Measurements from ENCODE around the gene ACE.
A peak's percentile ranks its signal among the peaks of the same experiment; 100 is the strongest.
"Not testable (repeated sequence)": the region's sequence is repeated elsewhere in the genome, so short reads cannot be mapped to it uniquely, and the experiment has no call there.

The ACE gene

DNA sequence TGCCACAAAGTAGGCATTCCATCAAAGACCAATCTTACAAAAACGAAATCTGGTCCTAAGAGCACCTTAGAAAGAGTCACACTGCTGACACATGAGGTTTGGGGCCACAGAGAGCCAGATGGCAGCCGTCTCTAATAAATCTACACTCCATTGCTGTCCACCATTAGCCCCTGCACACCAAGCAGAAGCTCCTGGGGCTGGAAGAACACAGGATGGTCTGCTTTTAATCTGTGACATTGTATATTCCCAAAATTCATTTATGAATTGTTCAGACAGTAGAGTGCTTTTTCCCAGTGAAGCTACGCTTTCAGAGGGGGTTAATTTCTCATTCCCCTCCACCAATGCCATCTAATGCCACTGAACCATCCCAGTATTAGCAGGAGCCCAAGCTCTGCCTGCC lies 32.4 kb upstream of the ACE start:
- no peak for DNase-seq (ENCODE audit: low read depth in 2 of 2)

DNA sequence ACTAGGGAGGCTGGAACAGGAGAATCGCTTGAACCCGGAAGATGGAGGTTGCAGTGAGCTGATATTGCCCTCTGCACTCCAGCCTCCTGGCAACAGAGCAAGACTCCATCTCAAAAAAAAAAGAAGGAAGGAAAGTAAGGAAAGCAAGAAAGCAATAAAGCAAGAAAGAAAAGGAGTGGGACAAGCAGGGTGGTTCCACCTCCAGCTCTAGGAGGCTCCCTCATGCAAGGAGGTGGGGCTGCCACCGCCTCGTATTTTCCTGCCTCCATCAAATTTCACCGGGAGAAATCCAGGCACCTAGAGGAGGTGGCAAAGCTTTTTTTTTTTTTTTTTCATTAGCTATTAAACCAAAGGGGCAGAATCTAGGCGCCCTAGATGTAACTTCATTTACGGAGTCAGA lies 31.8 kb upstream of the ACE start:
- DNase-seq (ENCODE audit: low read depth in 2 of 2): no peak

DNA sequence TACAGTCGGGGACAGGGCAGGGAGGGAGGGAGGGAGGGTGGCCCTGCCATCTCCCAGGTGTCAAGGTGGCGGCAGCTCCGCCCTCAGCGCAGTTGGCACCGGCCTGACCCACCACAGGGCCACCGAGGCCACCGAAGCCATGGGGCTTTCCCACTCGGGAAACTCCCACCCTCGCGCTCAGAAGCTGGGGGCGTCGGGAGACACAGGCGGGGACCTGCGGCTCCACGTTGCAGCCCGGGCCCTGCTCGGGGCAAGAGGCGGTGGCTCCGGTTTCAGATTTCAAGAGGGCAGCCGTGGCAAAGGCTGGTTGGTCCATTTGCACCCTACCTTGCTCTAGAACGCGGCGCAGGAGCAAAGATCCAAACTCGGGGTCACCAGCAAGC lies 31.3 kb upstream of the ACE start:
- peak; percentile 39 to 40 for DNase-seq (ENCODE audit: low read depth in 2 of 2)

DNA sequence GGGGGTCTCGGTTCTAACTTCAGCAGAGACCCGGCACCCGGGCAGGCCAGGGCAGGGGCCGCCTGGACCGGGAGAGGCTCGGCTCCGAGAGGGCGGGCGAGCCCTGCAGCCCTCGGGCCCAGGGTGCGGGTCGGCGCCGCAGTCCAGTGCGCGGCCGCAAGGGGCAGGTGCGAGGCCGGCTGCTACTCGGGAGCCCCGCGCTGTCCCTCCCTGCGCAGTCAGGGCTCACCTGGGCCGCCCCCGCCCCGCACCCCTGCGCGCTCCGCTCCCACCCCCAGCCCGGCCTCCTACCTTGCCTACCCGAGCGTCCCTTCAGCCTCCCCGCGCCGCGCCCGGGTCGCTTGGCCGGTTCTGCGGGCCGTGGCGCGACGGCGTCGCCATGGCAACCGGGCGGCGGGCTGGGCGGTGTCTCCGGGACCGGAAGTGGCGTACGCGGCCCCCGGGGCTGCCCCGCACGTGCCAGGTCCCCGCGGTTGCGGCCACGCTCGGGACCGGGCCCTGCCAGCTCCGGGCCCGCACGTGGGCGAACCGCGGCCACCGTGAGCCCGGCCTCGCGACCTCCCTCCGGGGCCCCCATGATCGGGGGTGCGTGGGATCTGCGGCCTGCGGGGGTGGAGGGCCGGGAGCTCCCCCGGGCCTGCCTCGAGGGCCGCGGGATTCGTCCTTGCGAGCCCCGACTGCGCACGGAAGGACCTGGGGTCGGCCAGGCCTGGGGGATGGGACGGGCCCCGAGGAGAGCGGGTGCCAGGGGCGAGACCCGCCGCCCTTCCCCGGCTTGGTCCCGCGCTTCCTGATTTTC lies 30.7 kb upstream of the ACE start, which contains the start of gene CYB561:
Gene CYB561 (minus strand): TSS at position 353 of the 799 bp plus-strand sequence. CDS start 8,759 bp downstream, outside the sequence.
- DNase-seq (ENCODE audit: low read depth in 2 of 2): peak; percentile 32 to 44

DNA sequence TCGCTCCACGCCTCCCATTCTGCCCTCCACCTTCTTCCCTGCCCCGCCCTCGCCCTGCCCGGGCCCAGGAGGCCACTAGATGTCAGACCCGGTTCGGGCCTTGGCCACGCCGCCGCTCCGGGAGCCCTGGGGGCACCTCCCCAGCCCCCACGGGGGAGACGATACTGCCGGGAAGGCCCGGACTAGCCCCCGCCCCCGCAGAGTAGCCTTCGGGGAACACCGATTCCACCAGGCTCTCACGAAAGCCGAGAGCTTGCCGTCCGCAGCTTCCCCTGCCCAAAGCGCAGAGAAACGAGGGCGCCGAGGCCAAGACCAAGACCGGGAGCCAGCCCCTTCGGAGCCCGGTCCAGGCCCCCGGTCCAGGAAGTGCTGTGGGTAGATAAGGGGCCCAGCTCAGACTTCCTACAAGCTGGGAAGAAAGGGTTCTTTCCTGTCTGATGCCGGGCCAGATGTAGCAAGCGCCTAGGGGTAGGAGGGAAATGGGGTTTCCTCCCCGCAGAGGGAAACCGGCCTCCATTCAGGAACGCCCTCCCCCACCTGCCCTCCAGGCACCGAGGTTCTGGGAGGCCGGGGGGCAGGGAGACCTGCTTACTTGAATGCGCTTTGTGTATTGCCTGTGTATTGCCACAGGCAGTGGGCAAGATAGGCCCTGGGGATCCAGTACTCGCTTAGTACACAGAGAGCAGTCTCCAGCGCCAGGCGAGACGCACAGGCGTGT lies 29.9 kb upstream of the ACE start:
- DNase-seq (ENCODE audit: low read depth in 2 of 2): peak; percentile 6 to 29

DNA sequence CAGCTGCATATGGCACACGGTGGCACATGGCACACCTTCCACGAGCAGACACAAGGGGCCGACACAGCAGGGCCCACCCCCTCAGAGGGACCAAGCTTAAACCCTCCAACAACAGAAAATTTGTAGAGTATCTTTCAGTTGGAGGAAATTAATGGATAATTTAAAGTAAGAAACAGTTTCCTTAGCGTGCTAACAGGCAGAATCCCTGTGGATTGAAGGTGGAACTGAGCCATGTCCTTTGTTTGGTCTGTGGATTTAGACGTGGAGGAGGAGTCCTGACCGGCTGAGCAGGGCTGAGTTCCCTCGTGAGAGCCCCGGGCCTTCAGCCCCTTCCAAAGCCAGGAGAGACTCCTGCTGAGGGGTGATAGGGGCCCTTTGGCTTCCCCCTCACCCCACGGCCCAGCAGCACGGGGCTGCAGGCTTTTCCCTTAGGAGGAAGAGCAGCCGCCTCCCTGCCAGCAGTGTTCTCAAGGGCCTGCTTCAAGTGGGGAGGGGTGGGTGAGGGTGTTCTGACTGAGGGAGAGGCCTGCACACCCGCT lies 29.3 kb upstream of the ACE start:
- no peak for DNase-seq (ENCODE audit: low read depth in 2 of 2)

DNA sequence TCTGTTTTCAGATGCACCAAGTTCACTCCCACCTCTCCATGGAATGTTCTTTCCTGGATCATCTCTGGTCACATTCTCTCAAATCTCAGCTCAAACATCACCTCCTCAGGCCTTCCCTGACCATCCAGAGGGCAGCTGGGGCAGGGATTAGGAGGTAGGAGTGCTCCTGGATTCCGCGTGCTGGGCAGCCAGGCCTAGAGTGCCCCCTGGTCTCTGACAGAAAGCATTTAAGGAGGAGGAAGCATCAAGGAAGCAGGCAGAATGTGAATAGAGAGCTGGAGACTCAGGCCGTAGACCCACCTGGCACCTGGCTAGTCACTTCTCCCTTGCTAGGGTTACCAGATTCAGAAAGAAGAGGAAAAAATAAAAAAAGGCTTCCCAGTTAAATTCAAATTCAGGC lies 28.2 kb upstream of the ACE start:
- DNase-seq (ENCODE audit: low read depth in 2 of 2): no peak

DNA sequence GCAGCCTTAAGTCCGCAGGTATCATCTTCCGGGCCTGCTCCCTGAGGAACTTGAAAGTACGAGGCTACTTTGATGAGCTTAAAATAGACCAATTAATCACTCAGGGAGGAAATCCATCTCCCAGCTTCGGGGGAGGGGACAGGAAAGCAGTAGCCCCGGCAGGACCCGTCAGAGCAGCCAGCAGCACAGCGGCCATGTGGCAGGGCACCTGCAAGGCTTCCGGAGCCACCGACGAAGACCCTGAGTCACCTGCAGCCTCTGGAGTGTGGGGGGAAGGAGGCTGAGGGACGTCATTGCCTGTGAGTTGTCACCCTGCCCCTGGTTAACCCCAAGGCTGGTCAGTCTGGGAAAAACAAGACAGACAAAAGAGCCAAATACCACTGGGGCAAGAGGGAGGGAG lies 26.3 kb upstream of the ACE start:
- DNase-seq (ENCODE audit: low read depth in 2 of 2): no peak

DNA sequence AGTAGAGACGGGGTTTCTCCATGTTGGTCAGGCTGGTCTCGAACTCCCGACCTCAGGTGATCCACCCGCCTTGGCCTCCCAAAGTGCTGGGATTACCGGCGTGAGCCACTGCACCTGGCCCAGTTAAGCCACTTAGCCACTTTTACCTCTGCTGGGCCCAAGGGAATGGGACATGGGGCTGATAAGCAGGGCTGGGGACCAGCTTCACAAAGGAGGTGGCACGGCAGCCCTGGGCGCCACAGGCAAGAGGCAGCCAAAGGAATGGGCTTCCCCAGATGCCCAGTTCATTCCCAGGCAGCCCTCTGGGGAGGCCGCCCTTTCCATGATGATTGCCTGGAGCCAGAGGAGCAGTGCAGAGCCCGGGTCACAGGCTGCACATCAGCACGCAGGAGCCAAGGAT lies 25.7 kb upstream of the ACE start:
- DNase-seq (ENCODE audit: low read depth in 2 of 2): no peak

DNA sequence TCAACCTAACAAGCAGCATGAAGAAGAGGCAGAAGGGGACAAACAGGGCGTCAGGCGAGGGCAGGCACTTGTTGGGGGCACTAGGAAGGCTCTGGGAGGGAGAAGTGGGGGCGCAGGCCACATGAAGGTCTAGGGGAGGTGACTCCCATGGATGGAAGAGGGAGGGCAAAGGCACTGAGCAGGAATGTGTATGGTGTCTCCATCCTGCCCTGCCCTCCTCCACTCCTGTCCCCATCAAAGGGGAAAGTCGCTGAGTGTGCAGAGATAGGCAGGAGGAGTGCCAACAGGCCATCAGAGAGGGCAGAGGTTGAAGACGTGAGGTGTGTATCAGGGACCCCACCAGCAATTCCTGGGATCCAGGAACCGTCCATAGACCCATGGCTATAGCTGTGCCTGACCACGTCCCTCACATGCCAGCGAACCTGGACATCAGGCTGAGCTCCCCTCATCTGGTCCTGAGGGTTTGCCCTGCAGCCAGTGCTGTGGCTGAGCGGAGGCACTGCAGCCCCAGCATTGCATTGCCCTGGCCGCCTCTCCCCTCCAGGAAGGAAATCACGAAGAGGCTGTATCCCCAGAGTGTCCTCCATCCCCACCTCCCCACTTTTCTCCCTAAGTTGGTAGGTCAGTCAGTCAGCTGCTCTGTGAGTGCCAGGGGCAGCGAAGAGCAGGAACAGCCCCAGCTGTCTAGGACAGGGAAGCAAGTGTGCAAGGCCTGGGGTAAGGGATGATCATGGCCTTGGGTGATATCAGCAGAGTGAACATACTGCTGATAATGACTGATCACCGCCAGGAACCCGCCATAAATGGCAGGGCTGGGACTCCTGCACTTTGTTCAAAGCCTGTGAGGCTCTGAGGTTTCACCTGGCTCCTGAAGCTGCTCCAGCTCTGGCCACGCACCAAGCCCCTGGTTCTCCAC lies 24.6 kb upstream of the ACE start:
- DNase-seq (ENCODE audit: low read depth in 2 of 2): no peak

DNA sequence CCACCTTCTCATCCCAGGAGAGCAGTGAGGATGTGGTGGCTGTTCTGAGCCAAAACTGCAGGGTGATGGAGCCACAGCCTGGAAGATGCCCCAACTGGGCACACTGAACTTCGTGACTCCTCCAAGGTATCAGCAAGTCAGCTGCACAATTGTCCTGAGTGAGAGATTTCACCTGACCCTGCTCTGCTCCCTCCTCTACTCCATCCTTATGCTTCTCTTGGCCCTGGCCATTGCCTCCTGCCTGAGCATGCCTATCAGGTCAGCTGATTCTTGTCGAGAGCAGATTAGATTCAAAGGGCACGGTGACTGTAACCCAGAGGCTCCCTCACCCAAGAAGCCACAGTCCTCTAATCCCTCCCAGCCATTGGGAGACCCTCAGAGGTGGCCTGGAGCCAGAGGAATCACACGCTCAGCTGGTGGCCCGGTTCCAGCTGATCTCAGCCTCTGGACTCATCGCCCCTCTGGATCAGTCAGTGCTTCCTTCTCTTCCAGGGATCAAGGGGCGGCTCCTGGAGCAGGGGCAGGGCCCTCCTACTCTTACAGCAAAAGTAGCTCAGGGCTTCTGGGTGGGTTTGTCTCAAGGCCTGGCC lies 23.8 kb upstream of the ACE start:
- no peak for DNase-seq (ENCODE audit: low read depth in 2 of 2)

DNA sequence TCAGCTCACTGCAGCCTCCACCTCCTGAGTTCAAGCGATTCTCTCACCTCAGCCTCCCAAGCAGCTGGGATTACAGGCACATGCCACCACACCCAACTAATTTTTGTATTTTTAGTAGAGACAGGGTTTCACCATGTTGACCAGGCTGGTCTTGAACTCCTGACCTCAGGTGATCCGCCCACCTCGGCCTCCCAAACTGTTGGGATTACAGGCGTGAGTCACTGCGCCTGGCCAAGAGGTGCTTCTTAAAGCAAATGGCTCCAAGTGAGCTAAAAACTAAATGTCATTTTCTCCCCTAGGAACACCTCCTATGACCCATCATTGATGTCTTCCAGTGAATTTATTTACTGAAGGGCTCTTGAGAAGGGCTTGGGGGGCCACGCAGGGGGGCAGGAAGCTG lies 22.5 kb upstream of the ACE start:
- DNase-seq (ENCODE audit: low read depth in 2 of 2): not testable (repeated sequence)

DNA sequence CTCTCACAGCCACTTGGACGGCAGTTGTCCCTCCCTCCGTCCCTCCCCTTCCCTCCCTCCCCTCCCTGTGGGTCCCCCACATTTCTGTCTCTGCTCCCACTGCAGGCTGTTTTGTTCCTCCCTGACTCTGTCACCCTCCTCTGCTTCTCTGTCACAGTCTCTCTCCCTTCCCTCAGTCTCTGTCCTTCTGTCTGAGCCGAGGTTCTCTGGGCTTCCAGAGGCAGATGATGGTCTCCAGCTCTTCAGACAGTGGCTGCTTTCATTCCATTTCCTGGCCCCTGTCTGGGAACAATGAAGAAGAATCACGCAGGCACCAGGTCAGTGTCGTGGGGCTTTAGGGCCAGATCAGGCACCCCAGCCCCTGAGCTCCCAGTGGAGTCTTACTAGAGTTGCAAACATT lies 21.9 kb upstream of the ACE start:
- no peak for DNase-seq (ENCODE audit: low read depth in 2 of 2)

DNA sequence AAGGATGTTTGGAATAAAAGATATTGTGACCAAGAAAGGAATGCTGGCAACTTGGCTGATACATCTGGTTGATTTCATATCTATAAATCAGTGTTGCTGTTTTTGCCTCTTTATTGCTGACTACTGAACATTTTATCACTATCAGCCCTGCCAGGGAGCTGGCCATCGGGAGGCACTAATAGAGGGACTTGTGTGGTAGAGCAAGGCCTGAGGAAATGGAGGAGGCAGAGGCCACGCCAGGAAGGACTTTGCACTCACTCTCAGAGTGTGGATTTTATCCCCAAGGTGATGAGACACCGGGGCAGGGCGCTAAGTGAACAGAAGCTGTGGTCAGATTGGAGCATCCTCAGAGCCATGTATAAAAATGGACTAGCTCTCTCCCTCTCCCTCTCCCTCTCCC lies 21.4 kb upstream of the ACE start:
- no peak for DNase-seq (ENCODE audit: low read depth in 2 of 2)

DNA sequence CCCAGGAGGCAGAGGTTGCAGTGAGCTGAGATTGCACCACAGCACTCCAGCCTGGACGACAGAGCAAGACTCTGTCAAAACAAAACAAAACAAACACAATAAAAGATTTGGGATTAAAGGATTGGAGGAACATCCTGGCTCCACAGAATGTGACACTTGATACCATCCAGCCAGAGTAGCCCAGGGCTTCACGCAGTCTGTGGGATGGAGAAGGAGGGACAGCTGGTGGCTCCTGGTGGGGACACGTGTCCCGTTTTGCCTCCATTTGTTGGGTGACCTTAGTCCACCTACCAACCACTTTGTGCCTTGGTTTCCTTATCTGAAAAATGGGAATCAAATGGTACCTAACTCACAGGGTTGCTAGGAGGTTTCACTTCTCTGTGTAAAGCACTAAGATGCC lies 18.4 kb upstream of the ACE start:
- DNase-seq (ENCODE audit: low read depth in 2 of 2): no peak

DNA sequence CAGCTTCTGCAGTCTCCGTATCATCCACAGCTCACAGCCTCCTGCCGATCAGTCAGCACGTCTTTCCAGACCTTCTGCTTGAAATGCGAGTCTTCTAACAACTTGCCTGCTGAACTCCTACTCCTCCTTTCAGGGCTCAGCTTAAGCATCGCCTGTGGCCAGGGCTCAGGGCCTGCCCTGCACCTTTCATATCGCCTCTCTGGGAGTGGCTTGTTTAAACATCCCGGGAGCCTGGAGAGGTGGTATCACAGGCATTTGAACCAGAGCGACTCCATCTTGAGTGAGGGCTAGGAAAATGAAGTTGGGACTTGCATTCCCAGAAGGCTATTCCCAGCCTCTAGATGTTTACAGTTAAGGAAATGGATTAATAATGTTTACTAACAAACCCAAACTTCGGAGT lies 16.8 kb upstream of the ACE start:
- no peak for DNase-seq (ENCODE audit: low read depth in 2 of 2)

DNA sequence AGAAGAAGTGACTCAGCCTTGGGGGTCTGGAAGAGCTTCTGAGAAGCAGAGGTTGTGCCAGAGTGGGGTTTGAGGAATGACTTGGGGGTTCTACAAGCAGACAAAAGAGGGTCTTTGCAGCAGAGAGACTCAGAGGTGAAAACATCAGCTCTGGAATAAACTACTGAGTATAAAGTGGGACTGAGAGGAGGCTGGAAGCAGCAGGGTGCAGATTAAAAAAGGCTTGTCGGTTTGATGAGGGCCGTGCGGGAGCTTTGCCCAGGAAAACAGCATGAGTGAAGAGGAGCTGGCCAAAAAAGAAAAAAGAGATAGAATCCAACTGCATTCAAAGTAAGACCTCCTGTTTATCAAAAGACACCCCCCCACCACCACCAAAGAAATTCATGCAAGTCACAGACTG lies 13.1 kb upstream of the ACE start:
- no peak for DNase-seq (ENCODE audit: low read depth in 2 of 2)

DNA sequence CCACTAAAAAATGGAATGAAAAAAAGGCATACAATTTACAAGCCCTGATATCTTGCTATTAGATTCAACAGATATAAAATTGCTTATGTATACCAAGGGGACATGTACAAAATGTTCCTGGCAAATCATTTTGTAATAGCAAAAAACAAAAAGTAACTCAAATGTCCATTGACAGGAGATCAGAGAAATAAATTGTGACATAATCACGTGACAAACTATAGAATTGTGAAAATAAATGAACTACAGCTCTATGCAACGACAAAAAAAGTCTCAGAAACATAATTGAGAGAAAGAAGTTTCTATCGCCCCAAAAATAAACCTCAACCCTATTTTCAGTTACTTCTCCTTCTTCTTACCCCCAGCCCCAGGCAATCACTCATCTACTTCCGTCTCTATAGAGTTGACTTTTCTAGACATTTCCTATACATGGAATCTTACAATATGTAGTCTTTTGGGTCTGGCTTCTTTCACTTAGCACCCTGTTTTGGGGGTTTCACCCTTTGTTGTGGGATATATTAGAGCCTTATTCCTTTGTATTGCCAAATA lies 12.1 kb upstream of the ACE start:
- DNase-seq (ENCODE audit: low read depth in 2 of 2): no peak

DNA sequence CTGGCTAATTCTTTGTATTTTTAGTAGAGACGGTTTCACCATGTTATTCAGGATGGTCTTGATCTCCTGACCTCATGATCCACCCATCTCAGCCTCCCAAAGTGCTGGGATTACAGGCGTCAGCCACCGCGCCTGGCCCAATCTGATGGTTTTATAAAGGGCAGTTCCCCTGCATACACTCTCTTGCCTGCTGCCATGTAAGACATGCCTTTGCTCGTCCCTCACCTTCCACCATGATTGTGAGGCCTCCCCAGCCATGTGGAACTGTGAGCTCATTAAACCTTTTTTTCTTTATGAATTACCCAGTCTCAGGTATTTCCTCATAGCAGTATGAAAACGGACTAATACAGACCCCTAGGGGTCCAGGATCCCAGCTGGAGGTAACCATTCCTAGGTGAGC lies 8.8 kb upstream of the ACE start:
- DNase-seq (ENCODE audit: low read depth in 2 of 2): not testable (repeated sequence)

DNA sequence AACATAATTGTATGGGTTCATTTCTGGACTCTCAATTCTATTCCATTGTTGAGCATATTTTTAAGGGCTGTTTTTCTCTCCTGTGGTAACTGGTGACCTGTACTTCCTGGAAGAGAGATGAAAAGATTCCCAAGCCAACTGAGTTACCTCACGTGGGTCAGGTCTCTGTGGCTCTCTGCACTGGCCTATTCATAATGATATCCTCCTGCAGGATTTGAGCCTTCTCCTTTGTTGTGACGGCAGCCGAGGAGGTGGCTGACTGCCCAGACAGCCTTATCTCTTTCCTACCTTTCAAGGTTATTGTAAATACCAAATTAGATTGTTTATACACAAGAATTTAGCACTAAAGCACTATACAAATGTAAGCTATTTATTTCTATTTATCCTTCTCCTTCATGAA lies 2.7 kb upstream of the ACE start:
- no peak for DNase-seq (ENCODE audit: low read depth in 2 of 2)

Data from stimulated activated CD4-positive, alpha-beta T cell treated with anti-CD3 and anti-CD28 coated beads, Interleukin-1b, Interleukin-23, amount 100 ng/mL, for 1 hour (primary cell).